ENCODE results near the gene LAMA3.

- TF ChIP-seq CTCF (IDR thresholded peaks at IDR 0.05), result peak; percentile 98
- TF ChIP-seq EZH2 (IDR thresholded peaks at IDR 0.05), result no peak
- no peak for TF ChIP-seq EZH2phosphoT487 (IDR thresholded peaks at IDR 0.05)
Measured at GRCh38 chr18:23918395-23919032, 229.3 kb downstream of the LAMA3 start.

Measured in neural progenitor cell (in vitro differentiated cells).